A673 (cell line): Measurements from ENCODE around the gene SRBD1. TPM values are rescaled to one million over a fixed set of nuclear protein-coding genes. Genes with fewer than 3 reads are reported as not detected.

Experiments
- BruUV-seq: library from RNA; stranded (reverse); fragments of 400-500 nt; replicated peaks from 2 replicates; lab custom pipeline; 2021; lab: Mats Ljungman, UMichigan
- CTCF ChIA-PET: fragments of 300-600 bp; sonication (Branson Sonifier 250); formaldehyde crosslinking; loops from one replicate; lab custom pipeline; 2022; ENCODE audit warnings: antibody characterized with exemption; lab: Charles Lee
- POLR2A ChIA-PET: fragments of 300-600 bp; sonication (Branson Sonifier 250); formaldehyde crosslinking; loops from one replicate; lab custom pipeline; 2022; ENCODE audit warnings: antibody characterized with exemption; ENCODE audit not compliant: low non-redundant PET; lab: Charles Lee
- DNase-seq: peaks from one replicate; pipeline ENCODE4 v3.0.0-alpha.2; 2015; ENCODE audit warnings: low spot score
- H3K27ac ChIP-seq: fragments of 200-600 bp; sonication (generic); 2 replicates; pipeline ENCODE4 v1.5.1; 2016; ENCODE audit warnings: mixed run types, low read depth, mild to moderate bottlenecking, mixed read lengths, antibody characterized with exemption, low read length; ENCODE audit not compliant: poor library complexity, severe bottlenecking
- H3K27me3 ChIP-seq: fragments of 200-600 bp; sonication (generic); replicated peaks from 2 replicates; pipeline ENCODE4 v1.6.1; 2017; ENCODE audit warnings: mixed run types, low read depth, mild to moderate bottlenecking, mixed read lengths, antibody characterized with exemption, low read length; ENCODE audit not compliant: insufficient read depth, poor library complexity
- H3K36me3 ChIP-seq: fragments of 200-600 bp; sonication (generic); 2 replicates; pipeline ENCODE4 v1.6.1; 2016; ENCODE audit warnings: mixed run types, mild to moderate bottlenecking, mixed read lengths, antibody characterized with exemption, low read length; ENCODE audit not compliant: insufficient read depth, poor library complexity, severe bottlenecking
- H3K4me1 ChIP-seq: fragments of 200-600 bp; sonication (generic); 2 replicates; pipeline ENCODE4 v1.6.1; 2017; ENCODE audit warnings: mixed run types, mild to moderate bottlenecking, mixed read lengths, antibody characterized with exemption, low read length; ENCODE audit not compliant: insufficient read depth, poor library complexity, severe bottlenecking
- H3K4me3 ChIP-seq: fragments of 200-600 bp; sonication (generic); 2 replicates; pipeline ENCODE4 v1.5.1; 2016; ENCODE audit warnings: low read depth, mixed run types, mild to moderate bottlenecking, mixed read lengths, low read length; ENCODE audit not compliant: poor library complexity, severe bottlenecking
- H3K9me3 ChIP-seq: fragments of 200-600 bp; sonication (generic); 2 replicates; pipeline ENCODE4 v1.6.1; 2016; ENCODE audit warnings: mixed run types, low read depth, mild to moderate bottlenecking, mixed read lengths, antibody characterized with exemption, low read length; ENCODE audit not compliant: poor library complexity, severe bottlenecking
- EZH2 ChIP-seq: fragments of 200-600 bp; sonication (generic); IDR thresholded peaks from 2 replicates; pipeline ENCODE4 v1.6.1; 2017; ENCODE audit warnings: borderline replicate concordance, low read depth, mild to moderate bottlenecking, mixed read lengths, antibody characterized with exemption, low read length; ENCODE audit not compliant: poor library complexity, severe bottlenecking
- intact Hi-C: fragments of 100-400 bp; cut with micrococcal nuclease; formaldehyde crosslinking; loops from one replicate; pipeline ENCODE4 v1.10.0; 2022; ENCODE audit not compliant: unreplicated experiment
- total RNA-seq: library from RNA; stranded (reverse); gene quantifications from 2 replicates; pipeline ENCODE4 v1.2.3, GENCODE V29; 2021
- TF ChIP-seq, protein P1 (sequence below): fragments of 300-800, 200-600 bp; sonication (generic); conservative IDR thresholded peaks from 2 replicates; pipeline ENCODE4 v1.5.1; 2017; ENCODE audit warnings: low read depth, mild to moderate bottlenecking, antibody characterized with exemption, low read length, moderate library complexity, mixed read lengths

Gene SRBD1
- total RNA-seq, 1 experiment from 2014 or later: 21.9 TPM

DNA sequence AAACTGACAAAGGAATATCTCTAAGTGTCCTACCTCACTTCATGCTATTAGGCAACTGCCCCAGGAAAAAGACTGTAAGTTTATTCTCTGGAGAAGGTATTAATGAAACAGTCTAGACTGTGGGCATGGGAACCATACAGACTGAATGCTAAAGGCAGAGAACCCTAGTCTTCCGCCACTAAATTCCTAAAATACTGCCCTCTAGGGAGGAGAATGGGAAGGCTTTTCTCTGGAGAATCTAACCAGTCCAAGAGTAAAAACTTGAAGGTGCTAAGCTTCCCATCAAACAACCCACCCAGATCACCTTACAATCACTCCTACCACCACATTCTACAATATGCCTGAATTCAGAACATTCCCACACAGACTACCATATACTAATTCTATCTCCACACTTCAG lies 3.4 kb downstream of the SRBD1 start:
- no peaks in the 10 kb centered on the region for H3K36me3 ChIP-seq
- H3K27me3 ChIP-seq: no peaks in the 10 kb centered on the region
- intact Hi-C loops: no loop called here
- no peak overlapping the region for H3K4me3 ChIP-seq
- POLR2A ChIA-PET: interaction anchor here (0.6 kb wide), 1 partner anchor 1292 kb away, joined by 3 read pairs; no protein-coding TSS in a partner anchor
- H3K27ac ChIP-seq: no peak overlapping the region
- TF ChIP-seq, protein P1, sequence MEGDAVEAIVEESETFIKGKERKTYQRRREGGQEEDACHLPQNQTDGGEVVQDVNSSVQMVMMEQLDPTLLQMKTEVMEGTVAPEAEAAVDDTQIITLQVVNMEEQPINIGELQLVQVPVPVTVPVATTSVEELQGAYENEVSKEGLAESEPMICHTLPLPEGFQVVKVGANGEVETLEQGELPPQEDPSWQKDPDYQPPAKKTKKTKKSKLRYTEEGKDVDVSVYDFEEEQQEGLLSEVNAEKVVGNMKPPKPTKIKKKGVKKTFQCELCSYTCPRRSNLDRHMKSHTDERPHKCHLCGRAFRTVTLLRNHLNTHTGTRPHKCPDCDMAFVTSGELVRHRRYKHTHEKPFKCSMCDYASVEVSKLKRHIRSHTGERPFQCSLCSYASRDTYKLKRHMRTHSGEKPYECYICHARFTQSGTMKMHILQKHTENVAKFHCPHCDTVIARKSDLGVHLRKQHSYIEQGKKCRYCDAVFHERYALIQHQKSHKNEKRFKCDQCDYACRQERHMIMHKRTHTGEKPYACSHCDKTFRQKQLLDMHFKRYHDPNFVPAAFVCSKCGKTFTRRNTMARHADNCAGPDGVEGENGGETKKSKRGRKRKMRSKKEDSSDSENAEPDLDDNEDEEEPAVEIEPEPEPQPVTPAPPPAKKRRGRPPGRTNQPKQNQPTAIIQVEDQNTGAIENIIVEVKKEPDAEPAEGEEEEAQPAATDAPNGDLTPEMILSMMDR: peak; percentile 74
- TF ChIP-seq EZH2: no peak
- no peaks in the 10 kb centered on the region for H3K9me3 ChIP-seq
- CTCF ChIA-PET: interaction anchor here (0.6 to 0.7 kb wide), 2 partner anchors 27 to 285 kb away, joined by 3 read pairs; no protein-coding TSS in a partner anchor
- peak; percentile 68 for DNase-seq
- H3K4me1 ChIP-seq: peaks cover 8% of the 10 kb centered on the region
- BruUV-seq: no TSS peak

DNA sequence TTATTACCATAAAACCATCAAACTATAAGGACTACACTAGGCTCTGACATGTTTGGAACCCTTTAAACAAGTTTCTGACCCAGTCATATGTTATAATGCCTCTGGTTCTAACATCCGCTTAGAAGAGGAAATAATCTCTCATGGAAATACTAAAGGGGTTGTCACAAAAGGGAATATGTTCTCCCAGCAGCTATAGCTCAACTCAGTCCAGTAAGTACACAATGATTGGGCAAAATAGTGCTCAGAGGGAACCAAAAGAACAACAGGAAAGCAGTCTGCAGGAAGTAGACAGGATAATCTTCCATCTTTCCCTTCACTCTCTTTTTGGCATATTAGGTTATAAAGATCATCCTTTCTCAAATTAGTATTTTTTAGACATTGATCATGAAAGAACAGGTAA lies 4.3 kb downstream of the SRBD1 start:
- no peak overlapping the region for H3K27ac ChIP-seq
- POLR2A ChIA-PET: no interaction called here
- TF ChIP-seq, protein P1: no peak
- no peak for TF ChIP-seq EZH2

DNA sequence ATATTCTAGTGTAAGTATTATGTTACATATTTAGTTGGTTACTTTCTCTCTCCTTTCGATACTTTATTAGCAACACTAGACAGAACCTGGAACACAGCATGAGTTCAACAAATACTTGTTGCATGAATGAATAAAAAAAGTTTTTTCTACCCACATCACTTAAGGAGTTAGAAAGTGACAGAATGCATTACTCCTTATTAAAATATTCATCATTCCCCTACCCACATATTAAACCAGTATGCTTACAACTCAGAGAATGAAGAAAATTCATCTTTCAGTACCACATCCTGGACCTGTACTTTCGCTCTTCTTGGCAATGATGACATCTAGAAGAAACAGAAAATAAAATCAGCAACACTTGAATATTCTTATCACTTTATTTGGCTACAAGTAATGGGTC lies 6.0 kb downstream of the SRBD1 start:
- peaks cover 7% of the 10 kb centered on the region for H3K4me1 ChIP-seq
- CTCF ChIA-PET: no interaction called here
- H3K36me3 ChIP-seq: peaks cover 18% of the 10 kb centered on the region
- no peak for DNase-seq
- no peak overlapping the region for H3K27ac ChIP-seq
- H3K9me3 ChIP-seq: no peaks in the 10 kb centered on the region
- TF ChIP-seq, protein P1: no peak
- TF ChIP-seq EZH2: no peak
- intact Hi-C loops: no loop called here
- BruUV-seq: no TSS peak
- H3K4me3 ChIP-seq: no peak overlapping the region
- H3K27me3 ChIP-seq: no peaks in the 10 kb centered on the region
- POLR2A ChIA-PET: interaction anchor here (0.6 kb wide), 1 partner anchor 815 kb away, joined by 5 read pairs; no protein-coding TSS in a partner anchor

More for the DNA sequence above, 4.3 kb downstream of the SRBD1 start:
- peaks cover 3% of the 10 kb centered on the region for H3K36me3 ChIP-seq
- no TSS peak for BruUV-seq
- no peak for DNase-seq
- CTCF ChIA-PET: interaction anchor here (0.6 to 0.7 kb wide), 2 partner anchors 28 to 286 kb away, joined by 3 read pairs; no protein-coding TSS in a partner anchor
- peaks cover 8% of the 10 kb centered on the region for H3K4me1 ChIP-seq
- H3K4me3 ChIP-seq: no peak overlapping the region
- no peaks in the 10 kb centered on the region for H3K9me3 ChIP-seq
- H3K27me3 ChIP-seq: no peaks in the 10 kb centered on the region
- intact Hi-C loops: no loop called here
